HG02642 (cell line): ENCODE results near the gene GGT7.

Experiments used
- ATAC-seq: cut with Tn5 transposase; IDR thresholded peaks from one replicate; pipeline ENCODE4 v1.9.1; 2021; ENCODE audit warnings: mild to moderate bottlenecking; ENCODE audit not compliant: unreplicated experiment, poor library complexity

The GGT7 gene

GRCh38 chr20:34798328-34798727 lies 74.3 kb downstream of the GGT7 start:
- no peak for ATAC-seq

DNA sequence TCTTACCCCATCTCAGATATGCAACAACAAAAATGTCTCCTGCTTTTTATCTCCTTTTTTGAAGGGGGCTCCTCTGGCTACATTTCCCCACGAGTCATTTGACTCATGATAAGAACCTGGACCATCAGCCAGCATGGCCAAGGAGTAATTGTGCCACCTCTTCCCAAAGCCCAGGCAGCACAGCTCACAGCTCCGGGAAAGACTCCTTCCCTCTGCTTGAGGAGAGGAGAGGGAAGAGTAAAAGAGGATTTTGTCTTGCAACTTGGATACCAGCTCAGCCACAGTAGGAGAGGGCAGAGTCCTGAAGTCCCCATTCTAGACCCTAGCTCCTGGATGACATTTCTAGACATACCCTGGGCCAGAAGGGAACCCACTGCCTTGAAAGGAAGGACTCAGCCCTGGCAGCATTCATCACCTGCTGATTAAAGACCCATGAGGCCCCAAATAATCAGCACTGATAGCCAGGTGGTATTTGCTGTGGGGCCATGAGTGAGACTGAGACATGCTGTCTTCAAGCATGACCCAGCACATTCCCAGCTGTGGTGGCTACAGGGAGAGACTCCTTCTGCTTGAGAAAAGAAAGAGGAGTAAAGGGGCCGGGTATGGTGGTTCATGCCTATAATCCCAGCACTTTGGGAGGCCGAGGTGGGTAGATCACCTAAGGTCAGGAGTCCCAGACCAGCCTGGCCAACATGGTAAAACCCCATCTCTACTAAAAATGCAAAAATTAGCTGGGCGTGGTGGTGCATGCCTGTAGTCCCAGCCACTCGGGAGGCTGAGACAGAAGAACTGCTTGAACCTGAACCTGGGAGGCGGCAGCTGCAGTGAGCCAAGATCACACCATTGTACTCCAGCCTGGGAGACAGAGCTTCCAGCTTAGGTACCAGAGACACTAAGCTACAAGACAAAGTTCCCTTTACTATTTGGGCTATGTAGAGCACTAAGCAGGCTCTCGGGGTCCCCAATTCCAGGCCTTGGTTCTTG lies 75.4 kb downstream of the GGT7 start:
- ATAC-seq = no peak
